Measurements from ENCODE around the gene MFAP2.
A peak's percentile ranks its signal among the peaks of the same experiment; 100 is the strongest.

Gene MFAP2

GRCh38 chr1:16980473-16981268 lies at the start of gene MFAP2:
Gene MFAP2 (minus strand): TSS chr1:16980620. CDS start chr1:16978273, 2,347 bp downstream.
- DNase-seq = no peak

GRCh38 chr1:17030206-17030605 lies 49.8 kb upstream of the MFAP2 start:
- DNase-seq = no peak

- no peak for DNase-seq
These were observed 48.3 kb upstream of the MFAP2 start for GRCh38 chr1:17028662-17029188.

GRCh38 chr1:17027900-17028299 lies 47.5 kb upstream of the MFAP2 start:
- DNase-seq = no peak

- no peak for DNase-seq
These were observed 47.0 kb upstream of the MFAP2 start for GRCh38 chr1:17027403-17027802.

GRCh38 chr1:17024721-17025120 lies 44.3 kb upstream of the MFAP2 start:
- DNase-seq = no peak

- no peak for DNase-seq
These were observed 43.2 kb upstream of the MFAP2 start for GRCh38 chr1:17023573-17023972.

- no peak for DNase-seq
These were observed 42.7 kb upstream of the MFAP2 start for GRCh38 chr1:17023102-17023501.

- DNase-seq = no peak
These were observed 41.5 kb upstream of the MFAP2 start for GRCh38 chr1:17021896-17022295.

- no peak for DNase-seq
These were observed 40.1 kb upstream of the MFAP2 start for GRCh38 chr1:17020502-17020901.

- no peak for DNase-seq
These were observed 38.4 kb upstream of the MFAP2 start for GRCh38 chr1:17018849-17019248.

- DNase-seq = no peak
These were observed 37.0 kb upstream of the MFAP2 start for GRCh38 chr1:17017435-17017834.

GRCh38 chr1:17016317-17016661 lies 35.9 kb upstream of the MFAP2 start:
- no peak for DNase-seq

- DNase-seq = no peak
These were observed 34.5 kb upstream of the MFAP2 start for GRCh38 chr1:17014671-17015567.

GRCh38 chr1:17013491-17014320 lies 33.3 kb upstream of the MFAP2 start:
- DNase-seq = no peak

GRCh38 chr1:17012775-17013490 lies 32.5 kb upstream of the MFAP2 start:
- no peak for DNase-seq

- peak; percentile 76 for DNase-seq
These were observed 31.3 kb upstream of the MFAP2 start, which contains the start of gene ATP13A2 for GRCh38 chr1:17011439-17012307. Gene ATP13A2 (minus strand): TSS chr1:17011928. CDS start chr1:17011738, 190 bp downstream.

GRCh38 chr1:17011092-17011438 lies 30.6 kb upstream of the MFAP2 start:
- no peak for DNase-seq

GRCh38 chr1:17009706-17010105 lies 29.3 kb upstream of the MFAP2 start:
- no peak for DNase-seq

- DNase-seq = no peak
These were observed 27.9 kb upstream of the MFAP2 start for GRCh38 chr1:17008208-17008855.

GRCh38 chr1:17007121-17007520 lies 26.7 kb upstream of the MFAP2 start:
- no peak for DNase-seq

Data from CD4-positive, alpha-beta T cell treated with Interleukin-4 for 4 hours (primary cell).